HepG2 (cell line): ENCODE measurements around the gene HIF3A. TPM values are rescaled to one million over a fixed set of nuclear protein-coding genes. Genes with fewer than 3 reads are reported as not detected.

Source experiments
- ATM ChIP-seq: fragments of 450-650 bp; IDR thresholded peaks from 2 replicates; pipeline ENCODE4 v1.7.1; 2017; ENCODE audit warnings: mild to moderate bottlenecking, borderline replicate concordance
- EZH2 ChIP-seq: conservative IDR thresholded peaks from 2 replicates; pipeline ENCODE4 v1.6.1; 2012; ENCODE audit warnings: mild to moderate bottlenecking, low read depth, low read length, moderate library complexity
- FOXA1 ChIP-seq, 2 experiments: fragments of 450-650 bp in 1 of 2; sonication (generic) in 1 of 2; formaldehyde crosslinking in 1 of 2; IDR thresholded peaks; 2 replicates each; pipeline versions ENCODE4 v1.4.0 to v1.6.1; 2016 to 2020; ENCODE audit warnings: missing genetic modification reagents in 1 of 2
- HOXA9 ChIP-seq: sonication (generic); formaldehyde crosslinking; IDR thresholded peaks from 2 replicates; pipeline ENCODE4 v1.8.1; 2022; ENCODE audit warnings: missing genetic modification reagents, mild to moderate bottlenecking, moderate library complexity, borderline replicate concordance
- PREB ChIP-seq: sonication (generic); formaldehyde crosslinking; IDR thresholded peaks from 2 replicates; pipeline ENCODE4 v1.4.0; 2020; ENCODE audit warnings: missing genetic modification reagents
- U2AF2 ChIP-seq: fragments of 200-400 bp; formaldehyde crosslinking; IDR thresholded peaks from 2 replicates; pipeline ENCODE4 v1.6.1; 2017; ENCODE audit warnings: low read depth, mild to moderate bottlenecking, low read length
- ZNF33B ChIP-seq: sonication (generic); formaldehyde crosslinking; IDR thresholded peaks from 2 replicates; pipeline ENCODE4 v1.5.1; 2020; ENCODE audit warnings: mild to moderate bottlenecking, missing genetic modification reagents
- ZNF609 ChIP-seq: sonication (generic); formaldehyde crosslinking; IDR thresholded peaks from 2 replicates; pipeline ENCODE4 v1.4.0; 2020; ENCODE audit warnings: mild to moderate bottlenecking, missing genetic modification reagents, borderline replicate concordance
- ZNF710 ChIP-seq: sonication (generic); formaldehyde crosslinking; IDR thresholded peaks from 2 replicates; pipeline ENCODE4 v1.5.0; 2020; ENCODE audit warnings: mild to moderate bottlenecking, missing genetic modification reagents, borderline replicate concordance
- polyA plus RNA-seq, 8 experiments: library from polyadenylated mRNA; depleted of rRNA in 3 of 8; stranded (reverse) in 7 of 8; unstranded in 1 of 8; fragments of >200 nt; fragmentation: Illumina TruSeq in 4 of 8; extraction: Trizol in 4 of 8; gene quantifications; 2 replicates each; pipeline versions ENCODE4 v1.2.1 to v1.2.3, GENCODE V29; 2011 to 2016; ENCODE audit warnings: low read depth in 4 of 8, missing spikeins in 1 of 8, mixed read lengths in 1 of 8; ENCODE audit not compliant: insufficient read depth in 1 of 8
- total RNA-seq, 5 experiments: library from RNA; depleted of rRNA; stranded (reverse); fragments of >200 nt; fragmentation: Illumina TruSeq; extraction: Trizol; gene quantifications; 2 replicates each; pipeline ENCODE4 v1.2.3, GENCODE V29; 2016; ENCODE audit warnings: low read depth in 1 of 5

The HIF3A gene
- total and polyA plus RNA-seq, 2 of the 13 experiments (the other 11 are each of a cell fraction or from before 2014, with no cell fraction given): 0.09 to 0.22 TPM

- TF ChIP-seq ZNF710 (no peak), ZNF33B (no peak), ATM (no peak), PREB (CRISPR knock-in tag) (no peak), U2AF2 (no peak), ZNF609 (CRISPR knock-in tag) (no peak), HOXA9 (CRISPR knock-in tag) (no peak), EZH2 (no peak), FOXA1 (IDR thresholded peaks at IDR 0.05) (no peak), FOXA1 (CRISPR knock-in tag; IDR thresholded peaks at IDR 0.05) (no peak)
Measured at GRCh38 chr19:46251416-46251815, 45.4 kb upstream of the HIF3A start (continued).
